MM.1S (cell line): ENCODE results near the gene RNF222.

Experiments used
- DNase-seq: peaks from one replicate; pipeline ENCODE4 v3.0.0-alpha.2; 2015
- H2AFZ ChIP-seq: fragments of 300-600 bp; sonication (generic); 2 replicates; pipeline ENCODE4 v1.6.0; 2016; ENCODE audit warnings: antibody characterized with exemption, low read length
- H3F3A ChIP-seq: fragments of 300-600 bp; sonication (generic); 2 replicates; pipeline ENCODE4 v1.6.1; 2016; ENCODE audit warnings: mild to moderate bottlenecking, antibody characterized with exemption, low read length, moderate library complexity, mixed read lengths; ENCODE audit not compliant: insufficient read depth
- H3K27ac ChIP-seq: fragments of 300-600 bp; sonication (generic); 2 replicates; pipeline ENCODE4 v1.5.1; 2016; ENCODE audit warnings: mild to moderate bottlenecking, low read length
- H3K27me3 ChIP-seq: fragments of 300-600 bp; sonication (generic); replicated peaks from 2 replicates; pipeline ENCODE4 v1.6.0; 2016; ENCODE audit warnings: low read length; ENCODE audit not compliant: insufficient read depth
- H3K36me3 ChIP-seq: fragments of 300-600 bp; sonication (generic); replicated peaks from 2 replicates; pipeline ENCODE4 v1.6.1; 2016; ENCODE audit warnings: mild to moderate bottlenecking, low read length, mixed read lengths; ENCODE audit not compliant: insufficient read depth
- H3K4me1 ChIP-seq: fragments of 300-600 bp; sonication (generic); 2 replicates; pipeline ENCODE4 v1.6.1; 2016; ENCODE audit warnings: low read length, mixed read lengths
- H3K4me2 ChIP-seq: fragments of 300-600 bp; sonication (generic); 2 replicates; pipeline ENCODE4 v1.6.0; 2016; ENCODE audit warnings: low read depth, low read length
- H3K4me3 ChIP-seq: fragments of 300-600 bp; sonication (generic); 2 replicates; pipeline ENCODE4 v1.5.1; 2016; ENCODE audit warnings: low read length, mixed read lengths
- H3K79me2 ChIP-seq: fragments of 300-600 bp; sonication (generic); 2 replicates; pipeline ENCODE4 v1.6.1; 2016; ENCODE audit warnings: mixed run types, low read length, mixed read lengths
- H3K9ac ChIP-seq: fragments of 300-600 bp; sonication (generic); 2 replicates; pipeline ENCODE4 v1.6.1; 2016; ENCODE audit warnings: low read length, mixed read lengths
- H3K9me2 ChIP-seq: fragments of 300-600 bp; sonication (generic); replicated peaks from 2 replicates; pipeline ENCODE4 v1.6.1; 2016; ENCODE audit warnings: mild to moderate bottlenecking, low read length, mixed read lengths; ENCODE audit not compliant: insufficient read depth
- H3K9me3 ChIP-seq: fragments of 300-600 bp; sonication (generic); replicated peaks from 2 replicates; pipeline ENCODE4 v1.6.1; 2016; ENCODE audit warnings: mild to moderate bottlenecking, low read length, mixed read lengths; ENCODE audit not compliant: insufficient read depth
- H4K20me1 ChIP-seq: fragments of 300-600 bp; sonication (generic); 2 replicates; pipeline ENCODE4 v1.6.1; 2016; ENCODE audit warnings: mild to moderate bottlenecking, low read length, moderate library complexity, mixed read lengths; ENCODE audit not compliant: insufficient read depth
- EZH2 ChIP-seq: fragments of 300-600 bp; sonication (generic); optimal IDR thresholded peaks from 2 replicates; pipeline ENCODE3; 2017; ENCODE audit warnings: low read depth, mild to moderate bottlenecking, antibody characterized with exemption, low read length, mixed read lengths
- EZH2phosphoT487 ChIP-seq: fragments of 300-600 bp; sonication (generic); IDR thresholded peaks from 2 replicates; pipeline ENCODE4 v1.6.1; 2018; ENCODE audit warnings: antibody characterized with exemption, low read length
- TF ChIP-seq, protein P1 (sequence below): fragments of 300-600 bp; sonication (generic); IDR thresholded peaks from 2 replicates; pipeline ENCODE4 v1.5.1; 2016; ENCODE audit warnings: antibody characterized with exemption, low read length, mixed read lengths

The RNF222 gene

DNA sequence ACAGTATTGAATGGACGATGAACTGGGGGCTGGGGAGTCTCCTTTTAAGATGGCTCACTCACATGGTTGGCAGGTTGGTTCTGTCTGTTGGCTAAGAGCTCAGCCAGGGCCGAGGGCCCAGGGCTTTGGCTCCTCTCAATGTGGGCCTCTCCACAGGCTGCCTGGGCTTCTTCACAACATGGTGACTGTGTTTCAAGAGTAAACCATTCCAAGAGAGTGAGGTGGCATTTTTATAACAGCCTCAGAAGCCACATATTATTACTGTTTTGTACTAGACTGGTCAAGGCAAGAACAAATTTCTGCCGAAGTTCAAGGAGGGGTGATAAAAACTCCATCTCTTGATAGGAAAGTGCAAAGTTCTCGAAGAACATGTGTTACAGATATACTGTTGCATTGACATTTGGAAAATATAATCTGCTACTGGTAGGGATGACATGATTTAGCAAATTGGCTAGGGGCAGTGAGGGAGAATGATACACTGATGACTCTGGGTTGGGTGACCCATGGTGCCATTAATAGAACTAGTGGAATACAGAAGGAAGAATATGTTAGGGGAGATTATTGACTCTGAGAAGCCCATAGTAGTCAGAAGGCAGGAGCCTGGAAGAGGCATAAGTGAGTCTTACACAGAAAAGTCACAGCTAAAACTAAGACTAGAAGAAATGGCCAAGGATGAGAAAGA, 34.8 kb downstream of the RNF222 start:
- H3K9me3 ChIP-seq = no peaks in the 10 kb centered on the region
- H3K9ac ChIP-seq = no peak overlapping the region
- H3K27ac ChIP-seq = no peak overlapping the region
- no peak overlapping the region for H3K4me2 ChIP-seq
- H3K9me2 ChIP-seq = no peaks in the 10 kb centered on the region
- H4K20me1 ChIP-seq = no peaks in the 10 kb centered on the region
- no peaks in the 10 kb centered on the region for H3K27me3 ChIP-seq
- H3F3A ChIP-seq = no peaks in the 10 kb centered on the region
- TF ChIP-seq EZH2phosphoT487 (no peak), EZH2 (no peak)
- TF ChIP-seq, protein P1, sequence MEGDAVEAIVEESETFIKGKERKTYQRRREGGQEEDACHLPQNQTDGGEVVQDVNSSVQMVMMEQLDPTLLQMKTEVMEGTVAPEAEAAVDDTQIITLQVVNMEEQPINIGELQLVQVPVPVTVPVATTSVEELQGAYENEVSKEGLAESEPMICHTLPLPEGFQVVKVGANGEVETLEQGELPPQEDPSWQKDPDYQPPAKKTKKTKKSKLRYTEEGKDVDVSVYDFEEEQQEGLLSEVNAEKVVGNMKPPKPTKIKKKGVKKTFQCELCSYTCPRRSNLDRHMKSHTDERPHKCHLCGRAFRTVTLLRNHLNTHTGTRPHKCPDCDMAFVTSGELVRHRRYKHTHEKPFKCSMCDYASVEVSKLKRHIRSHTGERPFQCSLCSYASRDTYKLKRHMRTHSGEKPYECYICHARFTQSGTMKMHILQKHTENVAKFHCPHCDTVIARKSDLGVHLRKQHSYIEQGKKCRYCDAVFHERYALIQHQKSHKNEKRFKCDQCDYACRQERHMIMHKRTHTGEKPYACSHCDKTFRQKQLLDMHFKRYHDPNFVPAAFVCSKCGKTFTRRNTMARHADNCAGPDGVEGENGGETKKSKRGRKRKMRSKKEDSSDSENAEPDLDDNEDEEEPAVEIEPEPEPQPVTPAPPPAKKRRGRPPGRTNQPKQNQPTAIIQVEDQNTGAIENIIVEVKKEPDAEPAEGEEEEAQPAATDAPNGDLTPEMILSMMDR = no peak
- no peak overlapping the region for H3K4me3 ChIP-seq
- no peak overlapping the region for H2AFZ ChIP-seq
- DNase-seq = no peak
- H3K4me1 ChIP-seq = peaks cover 5% of the 10 kb centered on the region
- H3K36me3 ChIP-seq = no peaks in the 10 kb centered on the region
- no peaks in the 10 kb centered on the region for H3K79me2 ChIP-seq

DNA sequence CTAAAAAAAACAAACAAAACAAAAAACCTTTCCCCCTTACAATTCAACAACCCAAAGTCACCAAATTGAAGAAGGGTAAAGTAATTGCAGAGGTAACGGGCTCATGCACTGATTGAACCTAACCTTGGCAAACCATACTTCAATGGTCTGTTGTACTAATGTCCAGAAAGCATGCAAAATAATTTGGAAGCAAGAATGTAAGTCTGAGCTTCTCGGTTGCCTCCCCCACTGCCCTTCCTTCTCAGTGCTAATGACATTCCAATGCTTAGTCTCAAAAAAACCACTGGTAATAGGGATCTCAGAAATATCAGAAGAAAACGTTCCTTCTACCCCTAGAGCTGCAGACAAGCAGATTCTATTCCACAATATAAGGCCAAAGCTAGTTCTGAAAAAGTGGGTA, 36.9 kb downstream of the RNF222 start:
- H3K4me2 ChIP-seq = no peak overlapping the region
- no peak overlapping the region for H3K9ac ChIP-seq
- H3K4me3 ChIP-seq = no peak overlapping the region
- H3K27ac ChIP-seq = no peak overlapping the region
- no peak for DNase-seq
- H3K79me2 ChIP-seq = no peaks in the 10 kb centered on the region
- no peaks in the 10 kb centered on the region for H3K9me3 ChIP-seq
- no peaks in the 10 kb centered on the region for H3K9me2 ChIP-seq
- H3K4me1 ChIP-seq = peaks cover 5% of the 10 kb centered on the region
- no peaks in the 10 kb centered on the region for H3K27me3 ChIP-seq
- TF ChIP-seq, protein P1 = no peak
- TF ChIP-seq EZH2phosphoT487 (no peak), EZH2 (no peak)
- H3K36me3 ChIP-seq = no peaks in the 10 kb centered on the region
- H4K20me1 ChIP-seq = no peaks in the 10 kb centered on the region
- no peaks in the 10 kb centered on the region for H3F3A ChIP-seq
- no peak overlapping the region for H2AFZ ChIP-seq

DNA sequence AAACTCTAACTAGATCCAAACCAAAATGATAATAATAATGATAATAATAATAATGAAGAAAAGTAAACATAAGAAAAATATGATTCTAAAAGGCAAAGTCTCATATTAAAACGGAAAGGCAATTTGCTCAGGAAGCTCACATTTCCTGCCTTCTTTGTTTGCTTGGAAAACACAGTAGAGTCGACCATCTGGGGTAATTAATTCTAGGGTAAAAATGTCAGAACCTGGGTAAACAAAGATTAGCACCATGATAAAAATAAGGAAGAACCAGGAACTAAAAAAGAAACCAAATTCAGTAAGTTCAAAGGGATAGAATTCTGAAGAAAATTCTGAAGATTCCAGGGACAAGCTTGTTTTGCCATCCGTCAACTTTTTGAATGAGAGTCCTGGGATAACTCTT, 37.4 kb downstream of the RNF222 start:
- no peak for DNase-seq
- H3K27ac ChIP-seq = no peak overlapping the region
- TF ChIP-seq, protein P1 = no peak
- H3K4me3 ChIP-seq = no peak overlapping the region
- no peaks in the 10 kb centered on the region for H3K27me3 ChIP-seq
- H2AFZ ChIP-seq = no peak overlapping the region
- H3K4me1 ChIP-seq = peaks cover 5% of the 10 kb centered on the region
- H3F3A ChIP-seq = no peaks in the 10 kb centered on the region
- H3K79me2 ChIP-seq = no peaks in the 10 kb centered on the region
- H4K20me1 ChIP-seq = no peaks in the 10 kb centered on the region
- no peak overlapping the region for H3K4me2 ChIP-seq
- H3K9me3 ChIP-seq = no peaks in the 10 kb centered on the region
- H3K9me2 ChIP-seq = no peaks in the 10 kb centered on the region
- no peaks in the 10 kb centered on the region for H3K36me3 ChIP-seq
- no peak overlapping the region for H3K9ac ChIP-seq
